HG03064 (cell line): ENCODE measurements around the gene ESRRB.

ENCODE experiments used
- ATAC-seq: cut with Tn5 transposase; IDR thresholded peaks from one replicate; pipeline ENCODE4 v1.9.1; 2021; ENCODE audit warnings: low read depth; ENCODE audit not compliant: unreplicated experiment

ESRRB gene

GRCh38 chr14:76375947-76376404, at the start of gene ESRRB:
Gene ESRRB (plus strand): TSS chr14:76376137. CDS start chr14:76376402, 265 bp downstream.
- no peak for ATAC-seq

GRCh38 chr14:76326918-76327689, 48.8 kb upstream of the ESRRB start:
- no peak for ATAC-seq

- no peak for ATAC-seq
These were observed 47.3 kb upstream of the ESRRB start for GRCh38 chr14:76328457-76329137.

GRCh38 chr14:76329154-76329928, 46.6 kb upstream of the ESRRB start:
- ATAC-seq = no peak

GRCh38 chr14:76329951-76330350, 46.0 kb upstream of the ESRRB start:
- no peak for ATAC-seq

- no peak for ATAC-seq
These were observed 45.3 kb upstream of the ESRRB start for GRCh38 chr14:76330411-76331327.

GRCh38 chr14:76331328-76332011, 44.5 kb upstream of the ESRRB start:
- ATAC-seq = no peak

GRCh38 chr14:76333664-76334063, 42.3 kb upstream of the ESRRB start:
- ATAC-seq = no peak

- ATAC-seq = no peak
These were observed 41.6 kb upstream of the ESRRB start for GRCh38 chr14:76334316-76334715.

GRCh38 chr14:76336876-76337275, 39.1 kb upstream of the ESRRB start:
- ATAC-seq = no peak

GRCh38 chr14:76337635-76338545, 38.0 kb upstream of the ESRRB start:
- no peak for ATAC-seq

GRCh38 chr14:76339728-76340615, 36.0 kb upstream of the ESRRB start:
- ATAC-seq = no peak

- no peak for ATAC-seq
These were observed 32.6 kb upstream of the ESRRB start for GRCh38 chr14:76343386-76343785.

- no peak for ATAC-seq
These were observed 29.4 kb upstream of the ESRRB start for GRCh38 chr14:76346391-76347160.

GRCh38 chr14:76348898-76349297, 27.0 kb upstream of the ESRRB start:
- ATAC-seq = no peak

- no peak for ATAC-seq
These were observed 25.9 kb upstream of the ESRRB start for GRCh38 chr14:76349993-76350392.

- no peak for ATAC-seq
These were observed 25.3 kb upstream of the ESRRB start for GRCh38 chr14:76350671-76351070.
